Stimulated activated CD4-positive, alpha-beta T cell treated with anti-CD3 and anti-CD28 coated beads, Interleukin-12 subunit alpha, Interleukin-12 subunit beta, amount 100 ng/mL, for 4 hours (primary cell): Measurements from ENCODE around the gene PPIF.
A peak's percentile ranks its signal among the peaks of the same experiment; 100 is the strongest.

Experiments
- DNase-seq: peaks from one replicate; pipeline ENCODE4 v3.0.0-alpha.2; 2020

The PPIF gene

DNA sequence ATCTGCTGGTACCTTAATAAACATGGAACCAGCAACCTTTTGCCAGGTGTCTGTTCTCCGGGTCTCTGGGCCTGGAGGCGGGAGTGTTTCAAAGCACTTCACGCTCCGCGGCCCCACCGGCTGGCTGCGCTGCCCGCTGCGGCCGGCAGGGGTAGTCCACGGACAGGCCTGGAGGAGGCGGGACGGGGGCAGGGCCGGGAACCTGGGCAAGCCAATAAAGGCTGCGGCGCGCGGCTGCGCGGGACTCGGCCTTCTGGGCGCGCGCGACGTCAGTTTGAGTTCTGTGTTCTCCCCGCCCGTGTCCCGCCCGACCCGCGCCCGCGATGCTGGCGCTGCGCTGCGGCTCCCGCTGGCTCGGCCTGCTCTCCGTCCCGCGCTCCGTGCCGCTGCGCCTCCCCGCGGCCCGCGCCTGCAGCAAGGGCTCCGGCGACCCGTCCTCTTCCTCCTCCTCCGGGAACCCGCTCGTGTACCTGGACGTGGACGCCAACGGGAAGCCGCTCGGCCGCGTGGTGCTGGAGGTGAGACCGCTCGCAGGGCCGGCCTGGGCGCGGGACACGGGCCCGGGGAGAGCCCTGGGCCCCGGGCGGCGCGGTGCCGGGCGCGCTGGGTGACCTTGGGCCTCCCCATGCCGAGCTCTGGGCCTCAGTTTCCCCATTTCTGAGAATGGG is at the start of gene PPIF:
Gene PPIF, plus strand, starts transcription at position 244 of the 668 bp plus-strand sequence. Its CDS starts 80 bp downstream, at position 324.
- DNase-seq: peak; percentile 96

DNA sequence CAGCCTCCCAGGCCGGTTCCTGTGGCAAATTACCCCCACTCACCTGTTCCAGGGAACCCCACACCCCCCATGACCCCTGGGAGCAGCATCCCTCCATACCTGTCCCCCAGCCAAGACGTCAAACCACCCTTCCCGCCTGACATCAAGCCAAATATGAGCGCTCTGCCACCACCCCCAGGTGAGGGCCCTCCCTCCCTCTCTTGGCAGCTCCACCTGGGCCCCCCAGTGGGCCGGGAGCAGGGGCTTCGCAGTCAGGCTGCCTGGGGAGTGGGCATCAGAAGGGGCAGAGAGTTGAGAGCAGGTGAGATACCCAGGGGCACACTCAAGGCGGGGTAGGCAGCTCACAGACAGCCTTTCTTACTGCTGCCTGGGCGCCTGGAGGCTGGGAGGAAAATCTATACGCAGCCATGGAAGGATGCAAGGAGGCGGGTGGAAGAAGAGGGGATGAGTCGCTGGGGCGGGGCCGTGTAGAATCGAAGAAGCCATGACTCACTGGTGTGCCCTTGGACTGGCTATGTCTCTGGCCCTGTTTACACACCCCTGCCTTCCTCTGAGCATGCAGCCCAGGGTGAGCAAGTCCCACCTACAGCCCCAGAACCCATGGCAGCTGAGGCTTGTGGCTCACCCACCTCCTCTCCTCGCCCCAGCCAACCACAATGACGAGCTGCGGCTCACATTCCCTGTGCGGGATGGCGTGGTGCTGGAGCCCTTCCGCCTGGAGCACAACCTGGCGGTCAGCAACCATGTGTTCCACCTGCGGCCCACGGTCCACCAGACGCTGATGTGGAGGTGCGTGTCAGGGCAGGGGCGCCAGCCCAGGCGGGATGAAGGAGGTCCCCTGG is 48.6 kb upstream of the PPIF start:
- DNase-seq: peak; percentile 47

DNA sequence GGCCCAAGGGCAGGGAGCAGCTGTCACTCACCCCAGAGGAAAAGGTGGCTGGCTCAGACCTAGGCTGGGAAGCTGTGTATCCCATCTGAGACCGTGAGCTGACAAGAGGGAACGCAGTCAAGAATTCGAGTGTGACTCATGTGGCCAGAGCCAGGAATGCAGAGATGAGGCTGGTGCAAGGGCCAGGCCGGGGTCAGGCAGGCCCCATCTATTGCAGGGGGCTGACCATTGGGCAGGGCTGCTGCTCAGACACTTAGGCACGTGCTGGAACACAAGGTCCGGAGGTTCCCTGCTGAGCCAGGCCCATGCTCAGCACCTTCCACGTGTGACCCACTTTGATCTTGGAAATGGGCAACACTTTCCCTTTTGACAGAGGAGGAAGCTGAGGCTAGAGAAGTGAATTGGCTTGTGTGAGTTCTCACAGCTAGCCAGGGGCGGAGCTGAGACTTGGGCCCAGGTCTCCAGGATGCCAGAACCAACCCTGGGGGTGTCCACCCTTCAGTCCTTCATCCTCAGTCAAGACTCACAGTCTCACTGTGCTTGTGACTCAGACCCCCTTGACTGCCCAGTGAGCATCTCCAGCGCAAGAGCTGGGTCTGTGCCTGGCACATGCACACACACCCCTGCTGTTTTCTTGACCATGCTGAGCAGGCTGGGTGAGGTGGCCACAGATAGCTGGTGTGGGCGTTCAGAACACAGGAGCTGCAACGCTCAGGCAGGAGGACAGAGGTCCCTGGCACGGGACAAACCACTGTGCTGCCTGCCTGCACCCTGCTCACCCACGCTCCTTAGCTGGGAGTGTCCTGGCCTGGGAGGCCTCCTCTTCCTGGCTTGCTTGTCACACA is 47.6 kb upstream of the PPIF start:
- DNase-seq: no peak

DNA sequence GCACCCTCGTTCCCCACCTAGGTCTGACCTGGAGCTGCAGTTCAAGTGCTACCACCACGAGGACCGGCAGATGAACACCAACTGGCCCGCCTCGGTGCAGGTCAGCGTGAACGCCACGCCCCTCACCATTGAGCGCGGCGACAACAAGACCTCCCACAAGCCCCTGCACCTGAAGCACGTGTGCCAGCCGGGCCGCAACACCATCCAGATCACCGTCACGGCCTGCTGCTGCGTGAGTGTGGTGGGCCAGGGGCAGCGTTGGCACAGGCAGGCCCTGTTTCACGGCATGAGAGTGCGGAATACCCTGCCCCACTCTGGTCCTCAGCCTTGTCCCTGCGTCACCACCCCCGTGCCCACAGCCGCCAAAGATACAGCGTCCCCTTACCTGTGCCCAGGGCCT is 46.6 kb upstream of the PPIF start:
- DNase-seq: no peak

DNA sequence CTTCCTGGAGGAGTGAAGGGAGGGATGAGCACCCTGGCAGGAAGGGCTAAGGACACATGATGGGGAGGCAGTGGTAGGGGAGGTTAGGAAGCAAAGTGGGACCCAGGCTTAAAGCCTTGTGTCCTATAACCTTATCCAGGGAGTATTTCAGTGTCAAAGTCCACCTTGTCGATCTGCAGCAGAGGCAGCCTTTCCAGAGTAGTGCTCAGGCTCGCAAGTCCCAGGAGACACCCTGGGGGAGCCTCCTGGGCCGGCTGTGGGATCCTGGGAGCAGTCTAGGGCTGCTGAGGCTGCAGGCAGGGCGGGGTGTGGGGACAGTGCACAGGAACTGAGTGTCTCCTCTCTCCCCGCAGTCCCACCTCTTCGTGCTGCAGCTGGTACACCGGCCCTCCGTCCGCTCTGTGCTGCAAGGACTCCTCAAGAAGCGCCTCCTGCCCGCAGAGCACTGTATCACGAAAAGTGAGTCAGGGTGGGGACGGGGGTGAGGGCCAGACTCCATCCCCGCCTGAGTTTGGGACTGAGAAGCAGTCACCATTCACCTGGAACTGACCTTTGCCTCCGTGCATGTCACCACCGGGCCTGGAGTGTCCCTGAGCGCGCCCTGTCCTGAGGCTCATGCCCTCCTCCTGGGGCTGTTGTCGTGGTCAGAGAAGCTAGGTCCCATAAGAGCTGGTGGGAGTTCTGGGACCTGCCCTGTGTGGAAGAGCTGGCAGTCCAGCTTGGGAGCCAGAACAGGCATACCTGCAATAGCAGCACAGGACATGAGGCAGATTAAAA is 45.3 kb upstream of the PPIF start:
- no peak for DNase-seq

DNA sequence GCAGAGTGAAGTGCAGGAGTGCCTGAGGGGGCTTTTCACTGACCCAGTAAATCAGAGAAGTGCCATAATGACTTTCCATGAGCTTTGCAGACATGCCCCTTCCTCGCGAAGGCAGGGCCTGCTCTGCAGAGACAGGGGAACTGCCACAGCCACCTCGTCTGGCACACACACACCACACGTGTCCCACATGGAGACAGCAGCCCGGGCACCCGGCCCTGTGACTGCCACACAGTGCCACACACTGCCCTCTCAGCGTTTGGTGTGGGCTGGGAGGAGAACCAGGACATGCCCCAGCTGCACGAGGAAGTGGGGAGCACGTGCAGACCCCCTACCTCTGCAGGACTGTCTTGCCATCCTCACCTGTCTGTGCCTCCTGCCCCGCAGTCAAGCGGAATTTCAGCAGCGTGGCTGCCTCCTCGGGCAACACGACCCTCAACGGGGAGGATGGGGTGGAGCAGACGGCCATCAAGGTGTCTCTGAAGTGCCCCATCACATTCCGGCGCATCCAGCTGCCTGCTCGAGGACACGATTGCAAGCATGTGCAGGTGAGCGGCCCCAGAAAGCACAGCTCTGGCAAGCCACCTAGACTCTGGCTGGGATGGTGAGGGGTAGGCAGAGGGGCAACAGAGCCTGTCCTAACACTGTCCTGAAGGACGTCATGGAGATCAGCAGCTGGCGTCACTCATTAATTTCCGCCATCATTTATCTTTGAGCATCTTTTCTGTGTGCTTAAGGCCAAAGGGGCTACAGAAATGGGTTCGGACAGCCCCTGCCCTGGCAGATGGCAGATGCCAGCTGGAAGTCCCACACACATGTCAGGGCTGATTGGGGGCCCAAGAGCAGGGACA is 43.4 kb upstream of the PPIF start:
- DNase-seq: no peak

DNA sequence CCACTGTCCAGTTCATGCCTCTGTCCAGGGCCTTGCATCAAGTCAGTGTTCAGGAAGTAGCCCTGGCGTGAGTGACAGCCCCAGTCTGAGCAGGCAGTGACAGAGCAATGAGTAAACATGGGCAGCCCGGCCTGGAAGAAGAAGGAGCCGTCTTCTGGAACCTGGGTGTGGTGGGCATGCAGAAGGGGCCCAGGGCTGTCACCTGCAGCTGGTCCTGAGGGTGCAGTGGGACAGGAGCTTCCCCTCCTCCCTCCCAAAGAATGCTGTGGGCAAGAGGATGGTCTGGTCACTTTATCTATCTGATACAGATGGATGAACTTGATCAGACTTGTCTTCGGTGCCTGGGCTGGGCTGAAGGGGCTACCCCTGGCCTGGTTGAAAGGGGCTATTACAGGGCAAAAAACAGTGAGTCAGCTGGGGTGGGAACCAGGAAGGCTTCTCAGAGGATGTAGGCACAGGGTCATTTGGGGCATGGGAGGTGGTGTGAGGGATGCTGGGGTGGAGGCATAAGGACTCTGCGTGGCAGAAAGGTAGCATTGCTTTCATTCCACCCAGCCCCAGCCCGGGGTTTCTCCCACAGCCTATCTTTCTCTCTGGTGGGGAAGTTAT is 42.7 kb upstream of the PPIF start:
- no peak for DNase-seq

DNA sequence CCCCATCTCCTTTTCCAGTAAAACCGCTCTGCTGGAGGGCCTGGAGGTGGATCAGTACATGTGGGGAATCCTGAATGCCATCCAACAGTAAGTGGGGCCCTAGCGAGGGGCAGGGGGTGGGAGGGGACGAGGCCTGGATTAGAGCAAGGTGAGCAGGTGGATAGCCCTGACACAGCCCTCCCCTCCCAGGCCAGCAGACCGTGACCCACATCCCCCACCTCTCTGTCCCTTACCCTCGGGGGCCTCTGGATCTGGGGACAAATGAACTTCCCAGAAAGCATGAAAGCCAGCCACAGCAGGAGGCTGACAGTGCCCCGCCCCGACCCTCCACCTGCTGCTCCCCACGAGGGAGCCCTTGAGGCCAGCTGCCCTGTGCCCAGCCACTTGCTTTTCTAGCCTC is 41.8 kb upstream of the PPIF start:
- DNase-seq: no peak

DNA sequence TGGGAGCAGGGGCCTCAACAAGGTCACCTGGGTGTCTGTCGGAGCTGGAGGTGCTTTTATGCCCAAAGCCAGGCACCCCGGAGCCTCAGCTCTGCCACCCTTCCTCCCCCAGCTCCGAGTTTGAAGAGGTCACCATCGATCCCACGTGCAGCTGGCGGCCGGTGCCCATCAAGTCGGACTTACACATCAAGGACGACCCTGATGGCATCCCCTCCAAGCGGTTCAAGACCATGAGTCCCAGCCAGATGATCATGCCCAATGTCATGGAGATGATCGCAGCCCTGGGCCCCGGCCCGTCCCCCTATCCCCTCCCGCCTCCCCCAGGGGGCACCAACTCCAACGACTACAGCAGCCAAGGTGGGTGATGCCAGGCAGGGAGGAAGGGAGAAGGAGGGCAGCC is 41.3 kb upstream of the PPIF start:
- no peak for DNase-seq

DNA sequence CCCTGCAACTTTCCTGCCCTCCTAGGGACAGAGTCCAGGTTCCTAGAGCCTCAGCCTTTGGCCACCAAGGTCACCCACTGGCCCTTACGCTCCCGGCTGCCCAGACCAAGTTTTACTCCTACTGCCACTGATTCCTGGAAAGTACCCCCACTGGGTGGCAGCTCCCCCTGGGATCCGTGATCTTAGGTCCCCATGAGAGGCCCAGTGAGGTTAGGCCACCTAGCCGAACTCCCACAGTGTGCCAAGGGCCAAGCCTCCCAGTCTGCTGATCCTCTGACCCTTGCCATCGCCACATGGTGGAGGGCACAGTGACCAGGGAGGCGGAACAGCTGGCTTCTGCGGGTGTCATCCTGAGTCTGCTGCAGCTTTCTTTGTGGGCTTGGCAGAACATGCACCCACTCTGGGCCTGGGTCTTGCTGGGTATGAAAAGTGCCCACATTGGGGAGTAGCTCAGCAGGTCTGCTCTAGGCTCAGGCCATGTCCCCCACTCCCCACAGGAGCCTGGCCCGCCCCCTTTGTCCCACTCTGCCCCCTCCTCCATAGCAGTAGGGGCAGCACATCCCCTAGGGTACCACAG is 40.5 kb upstream of the PPIF start:
- DNase-seq: no peak

DNA sequence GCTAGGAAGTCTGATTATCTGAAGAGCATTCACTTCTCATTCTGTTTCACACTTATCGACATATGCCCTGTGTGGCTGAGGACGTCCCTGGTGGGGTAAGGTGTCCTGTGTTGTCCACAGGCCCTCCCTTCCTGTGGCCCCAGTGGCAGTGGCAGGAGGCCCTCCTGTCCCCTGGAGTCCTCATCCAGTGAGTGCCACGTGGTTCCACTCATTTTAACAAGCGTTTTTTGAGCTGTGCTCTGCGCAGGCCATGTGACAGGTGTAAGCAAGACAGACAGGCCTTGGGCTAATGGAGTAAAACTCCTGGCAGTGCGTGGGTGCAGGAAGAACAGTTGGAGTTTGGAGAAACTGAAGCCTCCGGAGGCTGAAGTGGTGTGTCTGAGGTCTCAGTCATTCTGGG is 39.3 kb upstream of the PPIF start:
- DNase-seq: no peak

DNA sequence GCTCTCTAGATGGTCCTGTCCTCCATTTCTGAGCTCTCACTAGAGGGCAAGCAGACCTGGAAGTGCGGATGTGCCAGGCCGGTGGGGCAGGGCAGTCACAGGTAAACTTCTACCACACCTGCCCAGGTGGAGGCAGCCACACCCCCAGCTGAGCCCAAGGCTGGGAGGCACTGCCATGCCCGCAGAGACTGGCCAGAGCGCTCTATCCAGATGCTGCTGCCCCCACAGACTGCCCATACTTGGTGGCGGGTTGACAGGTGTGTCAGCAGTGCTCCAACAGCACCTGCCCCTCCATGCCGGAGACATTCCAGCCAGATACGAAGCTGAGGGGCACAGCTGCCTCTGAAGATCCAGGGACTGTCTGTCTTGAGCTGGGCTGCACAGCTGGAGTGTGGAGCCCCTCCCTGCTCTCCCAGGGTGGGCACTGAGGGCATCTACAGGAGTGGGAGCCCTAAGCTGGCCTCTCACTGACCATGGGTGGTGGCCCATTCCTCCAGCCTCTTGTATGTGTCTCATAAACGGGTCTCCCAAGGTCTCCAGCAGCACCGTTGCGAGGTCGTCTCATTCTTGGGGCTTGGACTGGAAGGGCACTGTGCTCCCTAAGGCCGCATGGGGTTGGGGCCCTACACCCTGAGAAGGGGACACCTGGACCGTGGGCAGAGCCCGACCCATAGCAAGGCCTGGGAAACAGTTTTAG is 38.2 kb upstream of the PPIF start:
- DNase-seq: no peak

DNA sequence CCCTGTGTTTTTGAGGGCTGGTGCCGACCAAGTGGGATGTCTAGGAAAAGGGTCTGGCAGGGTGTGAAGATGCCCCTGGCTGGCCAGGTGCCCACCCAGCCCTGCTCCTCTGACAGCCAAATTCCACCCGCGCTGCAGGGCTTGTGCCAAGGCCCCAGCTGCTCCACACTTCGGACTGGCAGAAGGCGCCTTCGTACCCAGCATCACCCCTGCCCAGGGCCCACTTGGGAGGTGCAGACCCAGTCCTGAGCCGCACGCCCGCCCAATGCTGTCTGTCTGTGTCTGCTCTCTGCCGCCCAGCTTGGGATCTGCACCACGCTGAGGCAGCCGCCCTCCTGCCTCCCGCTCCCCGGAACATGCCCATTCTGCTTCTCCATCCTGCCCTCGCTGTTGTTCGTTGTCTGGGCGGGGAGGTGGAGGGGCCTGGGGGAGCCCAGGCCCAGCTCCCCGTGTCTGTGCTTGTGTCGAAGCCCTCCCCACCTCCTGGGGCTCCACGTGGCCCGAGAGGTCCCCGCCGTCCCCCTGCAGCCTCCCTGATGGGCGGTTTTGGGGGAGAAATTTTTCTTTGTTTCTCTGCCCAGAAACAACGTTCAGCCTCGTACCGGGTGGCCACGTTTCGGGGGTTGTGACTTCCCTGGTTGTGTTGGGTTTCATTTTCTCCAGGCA is 36.9 kb upstream of the PPIF start:
- DNase-seq: no peak

DNA sequence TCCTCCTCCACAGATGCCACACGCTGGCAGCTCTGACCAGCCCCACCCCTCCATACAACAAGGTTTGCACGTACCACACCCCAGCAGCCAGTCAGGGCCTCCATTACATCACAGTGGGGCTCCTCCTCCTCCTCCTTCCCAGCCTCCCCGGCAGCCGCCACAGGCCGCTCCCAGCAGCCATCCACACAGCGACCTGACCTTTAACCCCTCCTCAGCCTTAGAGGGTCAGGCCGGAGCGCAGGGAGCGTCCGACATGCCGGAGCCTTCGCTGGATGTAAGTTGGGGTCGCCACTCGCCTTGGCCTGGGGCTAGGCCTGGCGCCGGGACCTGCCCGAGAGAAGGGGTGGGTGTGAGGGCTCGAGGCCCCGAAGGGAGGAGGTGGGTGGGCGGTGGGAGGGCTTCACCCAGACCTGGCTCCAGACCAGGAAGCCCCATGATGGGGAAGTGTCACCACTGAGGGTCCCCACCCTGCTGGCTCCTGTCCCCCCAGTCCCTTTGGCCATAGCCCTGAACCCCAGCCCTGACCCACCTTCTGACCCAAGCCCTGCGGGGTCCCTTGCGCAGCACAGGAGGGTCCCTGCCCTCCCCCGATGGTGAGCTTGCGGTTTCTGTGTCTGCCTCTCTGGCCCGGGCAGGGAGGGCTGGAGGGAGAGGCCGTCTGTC is 36.2 kb upstream of the PPIF start:
- no peak for DNase-seq

DNA sequence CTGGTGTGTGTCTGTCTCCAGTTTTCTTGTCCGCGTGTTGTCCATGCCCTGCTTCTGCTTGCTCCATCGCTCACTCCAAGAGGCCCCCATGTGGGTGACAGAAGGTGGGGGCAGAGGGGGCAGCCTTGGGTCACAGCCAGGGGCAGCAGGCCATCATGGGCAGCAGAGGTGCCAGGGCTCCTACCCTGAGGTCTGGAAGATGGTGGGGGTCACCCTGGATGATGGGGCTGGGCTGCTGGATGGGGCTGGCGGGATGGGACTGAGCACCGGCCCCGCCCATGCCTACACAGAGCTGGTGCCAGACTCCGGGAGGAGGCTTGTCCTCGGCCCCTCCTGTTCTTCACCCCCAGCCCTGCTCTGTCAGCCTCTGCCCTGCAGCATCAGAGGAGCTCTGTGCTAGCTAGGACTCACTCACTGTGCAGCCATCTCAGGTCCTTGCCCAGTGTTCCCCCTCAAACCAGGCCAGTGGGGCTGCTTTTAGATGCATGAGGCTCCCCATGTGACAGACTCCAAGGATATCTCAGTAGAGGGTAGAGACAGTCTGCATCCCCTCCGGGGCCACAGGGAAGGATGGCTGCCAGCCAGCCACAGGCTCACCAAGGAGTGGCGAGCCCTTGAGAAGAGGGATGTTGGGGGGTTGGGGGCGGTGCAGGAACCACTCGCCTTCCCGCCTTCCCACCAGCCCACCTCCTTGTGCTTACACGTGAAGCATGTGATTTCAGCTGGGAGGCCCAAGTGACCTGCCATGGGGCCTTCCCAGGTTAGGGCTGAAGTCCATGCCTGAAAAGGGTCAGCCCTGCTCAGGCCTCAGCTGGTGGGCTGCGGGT is 35.5 kb upstream of the PPIF start:
- no peak for DNase-seq

DNA sequence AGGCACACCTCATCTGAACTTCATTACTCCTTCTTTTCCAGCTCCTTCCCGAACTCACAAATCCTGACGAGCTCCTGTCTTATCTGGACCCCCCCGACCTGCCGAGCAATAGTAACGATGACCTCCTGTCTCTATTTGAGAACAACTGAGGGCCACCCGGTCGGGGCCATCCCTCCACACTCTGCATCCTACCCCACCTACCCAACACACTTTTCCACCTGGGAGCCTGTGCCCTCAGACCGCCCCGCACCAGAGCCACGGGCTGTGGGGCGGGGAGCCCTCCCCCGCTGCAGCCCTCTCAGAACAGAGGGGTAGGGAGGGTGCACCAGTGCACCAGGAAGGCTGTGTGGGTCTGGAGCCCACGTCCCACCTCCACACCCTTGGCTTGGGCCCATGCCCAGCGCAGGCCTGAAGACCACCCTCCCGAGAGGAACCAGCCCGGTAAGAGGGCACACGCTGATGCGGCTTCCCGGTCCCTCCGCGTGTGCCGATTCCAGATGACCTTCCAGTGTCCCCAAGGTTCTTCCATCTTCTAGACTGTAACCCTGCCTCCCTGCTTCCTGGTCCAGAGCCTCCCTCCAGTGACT is 34.6 kb upstream of the PPIF start:
- no peak for DNase-seq

DNA sequence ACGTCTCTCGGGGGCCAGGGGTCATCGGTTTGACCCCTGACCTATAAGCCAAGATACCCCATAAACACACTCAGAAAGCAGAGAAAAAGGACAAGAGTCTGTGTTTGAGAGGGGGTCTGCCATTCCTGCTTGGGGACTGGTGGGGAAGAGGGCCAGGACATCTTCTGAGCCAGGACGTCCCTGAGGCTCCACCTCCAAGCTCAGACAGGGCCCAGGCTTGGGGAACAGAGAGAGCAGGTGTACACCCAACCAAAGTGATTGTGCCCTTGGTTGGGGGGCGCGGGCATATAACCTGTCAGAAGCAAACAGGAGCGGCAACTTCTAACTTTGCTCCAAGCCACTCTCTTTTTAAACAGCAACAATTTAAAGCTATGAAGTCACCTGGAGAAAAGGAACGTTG is 33.9 kb upstream of the PPIF start:
- DNase-seq: no peak

DNA sequence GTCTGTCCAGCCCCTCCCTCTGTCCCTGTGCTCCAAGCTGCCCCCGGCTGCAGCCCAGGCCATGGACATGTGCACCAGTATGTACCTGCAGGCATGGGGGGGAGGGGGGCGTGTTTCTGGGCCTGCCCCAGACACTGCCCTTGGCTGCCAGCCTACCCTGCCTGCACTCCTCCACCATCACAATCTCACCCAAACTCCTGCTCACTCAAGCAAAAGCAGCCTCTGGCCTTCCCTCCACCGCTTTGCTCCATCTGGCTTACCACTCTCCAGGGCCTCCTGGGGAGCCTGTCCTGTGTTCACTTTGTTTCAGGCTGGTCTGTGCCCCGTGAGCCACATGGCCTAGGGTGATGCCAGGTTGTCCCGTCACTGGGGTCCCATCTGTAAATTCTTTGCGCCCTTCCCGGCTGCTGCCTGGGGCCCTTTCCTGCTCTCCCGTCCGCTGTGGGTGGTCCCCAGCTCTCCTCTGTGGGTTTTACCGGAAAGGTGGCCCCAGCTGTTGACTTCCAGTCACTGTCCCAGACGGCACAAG is 33.3 kb upstream of the PPIF start:
- no peak for DNase-seq
